GM19452 (cell line): ENCODE data around the gene ASIC5.

Experiments used
- ATAC-seq: cut with Tn5 transposase; IDR thresholded peaks from one replicate; pipeline ENCODE4 v1.9.1; 2021; ENCODE audit not compliant: unreplicated experiment

ASIC5 gene

GRCh38 chr4:155881555-155881954, 15.5 kb upstream of the ASIC5 start:
- peak; percentile 50 for ATAC-seq

- no peak for ATAC-seq
Measured at GRCh38 chr4:155879767-155880166, 13.7 kb upstream of the ASIC5 start.

GRCh38 chr4:155878611-155879010, 12.5 kb upstream of the ASIC5 start:
- ATAC-seq = no peak

- ATAC-seq = no peak
Measured at GRCh38 chr4:155877971-155878370, 11.9 kb upstream of the ASIC5 start.

GRCh38 chr4:155875878-155876277, 9.8 kb upstream of the ASIC5 start:
- no peak for ATAC-seq

DNA sequence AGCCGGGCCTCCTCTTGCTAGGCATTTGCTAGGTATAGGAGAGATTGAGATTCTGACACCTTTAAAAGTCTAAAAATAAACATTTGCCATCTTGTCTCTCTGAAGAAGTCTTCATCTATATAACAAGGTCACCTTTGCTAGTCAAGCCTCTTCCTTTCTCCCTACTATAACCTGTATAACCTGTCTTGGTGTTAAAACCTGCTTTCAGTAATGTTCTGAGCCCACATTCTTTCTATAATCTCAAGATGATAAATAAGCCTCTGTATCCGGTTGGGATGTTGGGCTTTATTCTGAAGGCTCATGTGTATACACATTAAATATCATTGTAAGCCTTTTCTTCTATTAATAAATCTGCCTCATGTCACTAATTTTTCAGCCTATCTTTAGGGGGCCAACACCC, 10.2 kb downstream of the ASIC5 start:
- ATAC-seq = no peak

GRCh38 chr4:155854582-155855226, 11.4 kb downstream of the ASIC5 start:
- no peak for ATAC-seq

GRCh38 chr4:155853189-155853588, 12.9 kb downstream of the ASIC5 start:
- ATAC-seq = no peak

DNA sequence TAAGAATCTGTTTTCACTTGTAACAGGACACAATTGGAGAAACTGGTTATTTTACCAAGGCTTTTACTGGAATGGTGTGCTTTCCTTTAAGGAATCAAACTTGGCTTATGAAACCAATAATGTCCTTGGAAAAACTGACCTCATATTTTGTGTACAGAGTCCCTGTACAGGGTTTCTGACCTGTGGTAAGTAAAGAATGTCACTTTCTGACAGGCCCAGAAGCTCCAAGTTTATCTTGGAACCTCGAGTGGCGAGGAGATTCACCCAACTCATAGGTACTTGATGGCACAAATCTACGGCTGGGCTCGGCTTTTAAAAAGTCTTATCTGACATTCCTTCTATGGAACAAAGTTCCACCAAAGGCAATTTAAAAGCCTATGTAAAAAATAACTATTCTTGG, 17.0 kb downstream of the ASIC5 start:
- no peak for ATAC-seq

- ATAC-seq = no peak
Measured at GRCh38 chr4:155846929-155847328, 19.1 kb downstream of the ASIC5 start.

DNA sequence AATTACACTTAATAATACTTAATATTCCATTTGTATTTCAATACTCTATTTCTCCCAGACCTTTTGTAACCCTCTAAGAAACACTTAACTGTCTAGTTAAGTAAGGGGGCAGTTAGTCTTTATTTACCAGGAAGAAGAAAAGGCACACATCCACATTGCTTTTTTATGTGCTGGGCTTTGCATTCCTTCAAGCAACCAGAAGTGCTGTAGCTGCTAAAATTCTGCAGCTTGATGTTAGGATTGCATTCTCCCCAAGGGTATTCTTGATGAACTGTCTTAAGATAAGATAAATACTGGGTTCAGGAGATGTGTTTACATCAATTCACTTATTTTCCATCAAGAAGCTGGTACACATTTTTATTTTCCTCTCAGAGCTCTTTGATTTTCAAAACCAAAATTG, 24.0 kb downstream of the ASIC5 start:
- no peak for ATAC-seq

GRCh38 chr4:155837203-155837796, 28.8 kb downstream of the ASIC5 start:
- ATAC-seq = no peak

- ATAC-seq = no peak
Measured at GRCh38 chr4:155832664-155833063, 33.4 kb downstream of the ASIC5 start.

DNA sequence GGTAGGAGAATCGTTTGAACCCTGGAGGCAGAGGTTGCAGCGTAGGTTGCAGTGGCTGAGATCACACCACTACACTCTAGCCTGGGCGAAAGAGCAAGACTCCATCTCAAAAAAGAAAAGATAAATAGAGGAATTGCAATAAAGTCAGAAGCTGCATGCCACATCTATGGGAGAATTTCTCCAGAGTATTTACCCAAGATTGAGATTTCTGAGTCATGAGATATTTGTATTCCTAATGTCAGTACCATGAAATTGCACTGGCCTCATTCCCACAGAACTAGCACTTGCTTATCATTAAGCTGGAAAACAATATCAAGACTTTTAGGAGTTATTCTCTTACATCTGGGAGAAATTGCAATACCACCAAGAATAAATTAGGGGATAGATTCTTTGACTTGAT, 37.4 kb downstream of the ASIC5 start:
- ATAC-seq = no peak

- ATAC-seq = no peak
Measured at GRCh38 chr4:155822572-155822971, 43.5 kb downstream of the ASIC5 start.

- no peak for ATAC-seq
Measured at GRCh38 chr4:155820887-155821518, 45.1 kb downstream of the ASIC5 start.

GRCh38 chr4:155819066-155819465, 47.0 kb downstream of the ASIC5 start:
- no peak for ATAC-seq

DNA sequence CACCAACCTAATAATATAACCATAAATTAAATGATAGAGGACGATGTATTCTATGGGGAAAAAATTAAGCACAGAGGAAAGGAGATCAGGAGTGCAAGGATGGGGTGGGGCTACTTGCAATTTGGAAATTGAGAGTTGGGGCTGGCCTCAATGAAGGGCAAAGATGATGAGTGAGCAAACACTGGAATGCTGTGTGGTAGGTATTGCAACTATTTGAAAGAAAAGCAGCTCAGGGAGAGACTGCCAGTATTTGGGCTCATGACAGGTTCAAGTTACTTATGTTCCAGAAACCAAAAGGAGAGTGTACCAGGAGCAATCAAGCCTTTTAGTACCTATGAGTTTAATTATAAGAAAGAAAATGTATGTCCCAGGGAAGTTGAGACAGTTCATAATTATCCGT, 47.4 kb downstream of the ASIC5 start:
- no peak for ATAC-seq

DNA sequence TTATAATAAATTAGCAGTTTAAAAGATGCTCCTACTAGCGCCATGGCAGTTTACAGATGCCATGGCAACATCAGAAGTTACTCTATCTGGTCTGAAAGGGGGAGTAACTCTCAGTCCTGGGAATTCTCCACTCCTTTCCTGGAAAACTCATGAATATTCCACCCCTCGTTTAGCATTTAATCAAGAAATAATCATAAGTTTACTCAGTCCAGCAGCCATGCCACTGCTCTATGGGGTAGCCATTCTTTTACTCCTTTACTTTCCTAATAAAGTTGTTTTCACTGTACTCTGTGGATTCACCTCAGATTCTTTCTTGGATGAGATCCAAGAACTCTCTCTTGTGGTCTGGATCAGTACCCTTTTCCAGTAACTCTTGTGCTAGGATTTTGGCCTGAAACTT, 55.0 kb downstream of the ASIC5 start:
- no peak for ATAC-seq

DNA sequence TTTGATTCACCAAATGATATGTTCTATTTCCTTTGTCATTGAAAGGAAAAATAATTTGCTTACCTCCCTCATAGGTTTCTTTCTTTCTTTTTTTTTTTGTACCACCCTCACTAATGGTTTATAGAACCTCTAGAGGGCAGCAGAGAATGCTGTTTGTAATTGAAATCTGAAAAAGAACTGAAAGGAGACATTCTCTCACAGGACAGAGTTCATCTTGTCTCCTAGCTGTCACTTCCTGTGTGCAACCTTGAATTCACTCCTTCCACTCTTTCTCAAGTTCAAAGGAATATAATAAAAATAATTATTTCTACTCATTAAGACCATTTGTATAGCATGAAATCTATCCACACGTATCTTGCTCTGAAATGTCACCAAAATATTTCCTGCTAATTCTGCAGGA, 56.2 kb downstream of the ASIC5 start:
- ATAC-seq = peak; percentile 94

DNA sequence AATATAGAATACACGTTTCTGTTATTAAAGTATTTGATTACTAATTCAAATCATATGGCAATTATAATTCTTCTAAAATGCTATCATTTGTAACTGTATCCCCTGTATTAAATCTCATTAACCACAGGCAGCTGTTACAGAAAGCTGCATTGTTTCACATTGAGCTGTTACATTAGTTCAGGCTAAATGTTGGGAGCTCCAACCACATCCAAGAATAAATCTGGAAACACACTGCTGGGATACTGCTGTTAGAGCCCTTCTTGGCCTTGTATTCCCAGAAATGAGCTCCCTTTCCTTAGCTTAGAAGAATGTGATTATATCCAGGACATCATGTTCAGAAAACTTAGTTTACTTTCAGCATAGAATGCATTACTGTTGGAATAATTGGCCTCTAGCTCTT, 59.1 kb downstream of the ASIC5 start:
- ATAC-seq = no peak

DNA sequence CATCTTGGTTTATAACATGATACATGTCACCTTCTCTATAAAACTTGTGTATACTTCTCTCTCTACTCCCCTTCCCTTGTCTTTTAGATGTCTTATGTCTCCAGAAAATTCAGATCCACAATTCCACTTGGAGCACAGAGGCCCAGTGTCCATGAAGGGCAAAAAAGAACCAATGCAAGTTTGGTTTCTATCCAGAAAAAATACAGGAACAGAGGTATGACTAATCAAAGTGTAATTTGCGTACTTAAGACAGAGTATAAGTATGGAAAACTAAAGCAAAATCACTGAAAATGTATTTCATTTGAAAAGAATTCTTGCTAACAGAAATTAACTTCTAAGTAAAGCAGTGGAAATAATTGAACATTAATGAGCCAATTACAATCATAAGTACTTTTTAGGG, 61.1 kb downstream of the ASIC5 start:
- no peak for ATAC-seq
